Erythroblast (primary cell): ENCODE measurements around the gene GIPC3.

Experiments
- GATA1 ChIP-seq: IDR thresholded peaks from 2 replicates; pipeline ENCODE4 v1.6.1; 2011; ENCODE audit warnings: low read depth, mild to moderate bottlenecking, control low read depth, low read length, moderate library complexity
- POLR2A ChIP-seq: IDR thresholded peaks from 2 replicates; pipeline ENCODE4 v1.6.1; 2011; ENCODE audit warnings: mild to moderate bottlenecking, low read length

DNA sequence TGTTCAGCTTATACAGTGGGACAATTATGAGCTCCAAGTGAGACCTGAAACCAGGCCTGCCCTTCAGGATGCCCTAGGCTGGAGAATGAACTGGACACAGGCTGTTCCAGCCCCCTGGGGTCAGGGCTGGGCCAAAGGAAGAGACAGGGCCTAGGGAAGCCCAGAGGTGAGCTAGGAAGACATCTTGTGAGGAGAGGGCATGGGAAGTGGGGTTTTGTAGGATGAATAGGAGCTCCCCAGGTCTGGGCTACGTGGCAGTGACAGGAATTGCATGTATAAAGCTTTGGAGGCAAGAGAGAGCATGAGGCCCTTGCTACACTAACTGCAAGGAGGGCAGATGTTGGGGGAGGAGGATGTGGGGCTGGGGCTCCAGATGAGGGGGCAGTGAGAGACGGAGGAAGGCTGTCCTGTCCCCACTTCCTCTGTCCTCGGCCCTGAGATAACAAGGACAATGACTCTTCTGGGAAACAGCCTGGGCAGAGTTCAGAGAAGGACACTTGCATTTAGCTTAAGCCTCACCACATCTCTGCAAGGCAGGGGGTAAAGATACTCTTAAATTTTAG lies 22.9 kb downstream of the GIPC3 start:
- TF ChIP-seq GATA1 (no peak), POLR2A (no peak)
